Activated gamma-delta T cell treated with anti-CD3 and anti-CD28 coated beads, Interleukin-2, amount 50 U/mL, for 16 hours (primary cell): ENCODE results near the gene ENAH.
"Not testable (repeated sequence)": the region's sequence is repeated elsewhere in the genome, so short reads cannot be mapped to it uniquely, and the experiment has no call there.

ENCODE experiments used
- DNase-seq: peaks from one replicate; pipeline ENCODE4 v3.0.0-alpha.2; 2020; ENCODE audit warnings: low read depth

ENAH gene

DNA sequence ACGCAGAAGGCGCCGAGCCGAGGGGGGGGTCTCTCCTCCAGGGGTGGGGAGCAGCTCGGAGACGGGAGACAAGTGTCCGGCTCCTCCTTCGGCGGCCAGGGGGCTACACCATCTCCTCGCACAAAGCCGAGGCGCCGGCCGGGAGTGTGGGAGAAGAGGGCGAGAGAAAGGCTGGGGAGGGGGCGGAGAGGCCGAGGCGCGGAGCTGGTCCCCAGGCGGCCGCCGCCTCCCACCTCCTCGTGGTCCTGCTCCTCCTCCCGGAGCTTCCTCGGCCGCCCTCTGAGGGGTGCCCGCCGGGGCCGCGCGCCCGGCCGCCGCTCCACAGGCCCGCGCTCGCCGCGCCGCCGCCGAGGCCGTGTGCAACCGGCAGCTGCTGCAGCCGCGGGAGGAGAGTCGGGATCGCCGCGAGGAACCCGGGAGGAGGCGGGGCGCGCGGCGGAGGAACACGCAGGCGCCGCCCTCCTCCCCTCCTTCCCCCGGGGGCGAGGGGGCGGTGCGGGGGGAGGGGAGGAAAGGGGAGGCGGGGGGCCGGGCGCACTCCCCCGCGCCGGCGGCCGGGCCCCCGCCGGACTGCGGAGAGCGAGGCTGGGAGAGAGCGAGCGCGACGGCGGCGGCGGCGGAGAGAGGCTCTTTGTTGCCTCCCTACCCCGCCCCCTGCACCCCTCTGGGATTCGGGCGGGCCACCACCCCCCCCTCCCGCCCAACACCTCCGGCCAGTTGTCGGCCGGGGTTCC is at the start of gene ENAH:
Gene ENAH, minus strand, starts transcription at position 395 of the 734 bp plus-strand sequence. CDS start 433 bp downstream, outside the sequence.
- DNase-seq = no peak

DNA sequence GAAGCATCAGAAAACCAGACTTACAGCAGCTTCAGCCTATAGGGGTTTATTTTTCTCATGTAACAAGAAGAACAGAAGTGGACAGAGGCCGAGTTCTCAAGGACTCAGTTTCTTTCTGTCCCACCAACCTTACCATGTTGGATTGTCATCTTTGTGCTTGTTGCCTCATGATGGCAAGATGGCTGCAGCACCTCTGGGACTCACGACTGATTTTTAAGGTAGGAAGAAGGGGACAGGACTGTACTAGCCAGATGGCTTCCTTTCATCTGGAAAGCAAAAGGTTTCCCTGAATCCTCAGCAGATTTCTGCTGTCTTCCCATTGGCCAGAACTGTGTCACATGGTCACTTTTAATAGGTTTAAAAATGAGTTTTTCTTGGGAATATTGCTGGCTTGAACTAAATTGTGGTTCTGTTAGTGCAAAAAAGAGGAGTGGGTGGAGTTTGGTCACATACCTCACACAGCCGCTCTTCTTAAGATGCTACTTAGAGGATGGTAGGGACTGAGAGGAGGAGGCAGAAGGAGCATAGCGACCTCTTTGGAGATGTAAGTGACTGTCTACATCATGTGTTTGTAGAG is 48.1 kb upstream of the ENAH start:
- DNase-seq = no peak

DNA sequence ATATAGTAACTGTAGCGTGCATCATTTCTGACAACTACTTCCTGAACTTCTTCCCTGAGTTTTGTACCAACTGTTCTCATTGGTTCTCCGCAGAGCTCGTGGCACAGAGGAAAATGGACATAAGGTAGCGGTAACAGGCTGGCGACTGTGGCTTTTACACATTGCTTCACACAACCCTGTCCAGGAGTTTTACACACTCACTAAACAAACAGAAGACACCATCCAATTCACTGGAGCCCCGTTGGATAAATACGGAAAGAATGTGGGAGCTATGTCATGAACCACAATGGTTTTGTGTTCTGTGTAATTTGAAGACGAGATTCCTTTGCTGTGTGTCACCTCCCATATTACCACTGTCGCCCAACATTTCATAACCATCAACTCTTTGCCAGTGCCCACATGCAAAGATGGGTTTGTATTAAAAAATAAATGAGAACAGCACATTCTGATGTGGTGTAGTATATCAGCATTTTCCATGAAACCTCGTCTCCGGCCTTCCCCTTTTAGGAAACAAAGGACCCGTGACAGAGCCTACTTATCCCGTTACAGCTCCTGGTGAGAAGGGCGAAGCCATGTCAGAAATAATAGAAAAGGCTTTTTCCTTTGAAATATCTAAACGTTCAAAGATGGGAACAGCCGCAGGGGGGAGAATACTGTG is 47.4 kb upstream of the ENAH start:
- no peak for DNase-seq

DNA sequence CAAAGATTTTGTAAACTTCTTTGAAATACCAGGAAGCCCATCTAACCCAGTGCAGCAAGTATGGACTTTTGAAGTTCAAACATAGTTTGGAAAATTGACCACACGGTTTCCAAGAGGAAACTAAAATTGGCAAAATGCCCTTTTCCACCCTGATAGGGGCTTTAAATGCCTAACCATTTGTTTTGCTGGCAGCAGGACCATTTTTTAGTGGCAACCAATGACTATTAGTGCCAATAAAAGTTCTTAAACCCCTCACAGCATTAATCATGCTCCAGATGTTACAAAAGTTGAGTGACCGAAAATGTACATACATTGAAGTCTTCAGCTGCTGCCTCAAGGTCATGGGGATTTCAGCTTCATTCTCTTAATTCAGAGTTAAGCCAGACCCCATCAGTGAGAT is 46.4 kb upstream of the ENAH start:
- no peak for DNase-seq

DNA sequence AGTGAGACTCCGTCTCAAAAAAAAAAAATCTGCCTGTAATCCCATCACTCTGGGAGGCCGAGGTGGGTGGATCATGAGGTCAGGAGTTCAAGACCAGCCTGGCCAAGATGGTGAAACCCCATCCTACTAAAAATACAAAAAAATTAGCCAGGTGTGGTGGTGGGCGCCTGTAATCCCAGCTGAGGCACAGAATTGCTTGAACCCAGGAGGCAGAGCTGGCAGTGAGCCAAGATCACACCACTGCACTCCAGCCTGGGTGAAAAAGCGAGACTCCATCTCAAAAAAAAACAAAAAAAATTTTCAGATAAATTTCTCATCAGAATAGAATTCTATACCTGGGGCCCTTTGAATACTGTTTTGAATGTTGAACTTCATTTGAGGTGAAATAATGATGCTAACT is 45.3 kb upstream of the ENAH start:
- DNase-seq = not testable (repeated sequence)

DNA sequence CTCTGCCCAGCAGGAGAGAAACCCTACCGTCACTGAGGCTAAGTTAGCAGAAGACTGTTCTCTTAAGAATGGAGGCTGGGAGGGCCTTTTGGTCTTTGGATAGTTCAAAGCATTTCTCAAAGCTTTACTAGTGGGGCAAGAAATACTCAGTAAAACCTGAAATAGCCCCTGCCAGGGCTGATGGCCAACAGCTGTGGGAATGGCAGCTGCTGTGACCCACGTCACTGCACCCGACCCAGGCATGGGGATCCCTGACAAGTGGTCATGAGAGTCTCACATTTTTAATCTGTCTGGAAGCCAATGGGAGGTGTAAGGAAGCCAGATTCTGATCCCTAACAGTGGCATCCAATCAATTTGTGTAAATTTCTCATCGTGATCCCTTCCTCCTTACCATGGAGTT is 44.5 kb upstream of the ENAH start:
- DNase-seq = no peak

DNA sequence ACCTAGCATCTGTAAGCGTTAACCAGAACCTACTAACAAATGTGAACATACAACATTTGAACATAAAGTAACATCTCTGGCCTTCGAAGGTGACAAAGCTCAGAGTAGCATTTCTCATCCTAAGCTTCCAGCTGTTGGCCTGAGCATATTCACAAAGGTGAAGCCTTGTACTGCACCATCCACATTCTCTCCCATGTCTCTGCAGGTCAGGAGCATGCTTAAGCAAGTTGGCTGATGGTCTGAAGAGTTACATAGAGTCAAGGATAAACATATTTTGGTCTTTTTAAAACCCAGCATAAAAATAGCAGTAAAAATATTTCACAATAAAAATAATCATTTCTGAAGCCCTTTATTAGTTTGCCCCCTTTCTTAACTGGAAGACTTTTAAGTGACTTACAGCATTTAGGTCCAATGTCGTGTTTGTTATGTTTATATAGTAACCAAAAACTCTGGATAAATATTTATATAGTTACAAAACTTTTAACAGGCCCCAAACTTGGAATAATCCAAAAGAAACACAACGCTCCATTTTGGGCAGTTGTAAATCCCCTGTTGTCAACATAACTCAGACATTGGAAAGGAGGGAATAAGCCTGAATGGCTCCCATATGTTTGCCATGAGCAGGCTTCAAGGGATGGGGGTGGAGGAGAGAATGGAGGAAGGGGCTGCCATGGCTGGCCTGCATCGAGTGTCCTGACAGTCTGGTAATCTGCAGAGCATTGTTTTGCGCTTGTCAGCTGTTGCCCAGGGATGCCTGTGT is 42.8 kb upstream of the ENAH start:
- DNase-seq = no peak

DNA sequence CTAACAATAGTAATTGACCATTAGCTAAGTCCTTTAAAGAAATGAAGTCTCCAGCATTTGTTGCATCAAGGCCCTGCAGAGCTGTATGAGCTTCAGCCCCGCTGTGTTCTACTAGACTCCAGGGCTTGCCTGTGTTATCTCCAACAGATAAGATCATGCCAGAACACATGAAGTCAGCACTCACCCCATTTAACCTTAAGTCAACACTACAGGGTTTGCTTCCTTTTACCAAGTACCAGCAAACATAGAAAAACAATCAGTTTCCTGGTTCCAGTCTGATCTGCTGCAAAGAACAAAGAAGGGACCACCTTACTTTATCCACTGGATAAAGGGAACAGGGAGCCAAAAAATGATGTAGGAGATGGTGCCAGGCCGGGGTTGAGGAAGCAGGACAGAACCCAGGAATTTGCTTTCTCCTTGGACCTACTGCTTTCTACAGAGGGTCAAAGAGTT is 41.3 kb upstream of the ENAH start:
- DNase-seq = no peak

DNA sequence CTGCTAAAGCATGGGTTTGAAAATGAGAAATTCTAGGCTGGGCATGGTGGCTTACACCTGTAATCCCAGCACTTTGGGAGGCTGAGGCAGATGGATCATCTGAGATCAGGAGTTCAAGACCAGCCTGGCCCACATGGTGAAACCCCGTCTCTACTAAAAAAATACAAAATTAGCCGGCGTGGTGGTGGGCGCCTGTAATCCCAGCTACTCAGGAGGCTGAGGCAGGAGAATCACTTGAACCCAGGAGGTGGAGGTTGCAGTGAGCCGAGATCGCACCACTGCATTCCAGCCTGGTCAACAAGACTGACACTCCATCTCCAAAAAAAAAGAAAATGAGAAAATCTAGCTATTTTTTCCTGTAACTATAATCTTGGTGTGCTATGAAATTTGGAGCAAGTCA is 40.8 kb upstream of the ENAH start:
- not testable (repeated sequence) for DNase-seq

DNA sequence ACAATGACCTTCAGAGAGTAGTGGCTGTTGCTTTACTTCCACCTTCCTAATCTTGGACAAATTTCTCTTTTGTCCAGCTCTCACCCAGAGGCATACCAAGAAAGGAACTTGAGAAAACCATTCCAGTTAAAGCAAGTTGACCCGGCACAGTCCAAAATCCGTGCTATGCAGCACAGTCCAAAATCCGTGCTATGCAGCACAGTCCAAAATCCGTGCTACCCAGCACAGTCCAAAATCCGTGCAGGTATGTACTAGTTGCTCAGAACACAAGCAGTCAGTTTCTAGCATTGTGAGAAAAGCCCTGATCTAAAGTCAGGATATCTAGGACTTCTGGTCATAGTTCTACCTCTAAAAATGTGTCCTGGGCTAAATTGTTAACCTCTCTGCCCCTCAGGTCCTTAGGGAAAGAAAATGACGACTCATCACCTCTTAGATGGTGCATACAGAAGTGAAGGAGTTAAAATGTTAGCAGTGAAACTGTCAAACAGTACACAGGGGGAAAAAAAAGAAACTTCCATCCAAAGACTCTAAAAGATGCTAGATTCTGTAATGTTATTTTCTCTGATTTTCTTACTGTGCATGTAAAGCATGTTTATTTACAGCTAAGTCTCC is 40.3 kb upstream of the ENAH start:
- no peak for DNase-seq

DNA sequence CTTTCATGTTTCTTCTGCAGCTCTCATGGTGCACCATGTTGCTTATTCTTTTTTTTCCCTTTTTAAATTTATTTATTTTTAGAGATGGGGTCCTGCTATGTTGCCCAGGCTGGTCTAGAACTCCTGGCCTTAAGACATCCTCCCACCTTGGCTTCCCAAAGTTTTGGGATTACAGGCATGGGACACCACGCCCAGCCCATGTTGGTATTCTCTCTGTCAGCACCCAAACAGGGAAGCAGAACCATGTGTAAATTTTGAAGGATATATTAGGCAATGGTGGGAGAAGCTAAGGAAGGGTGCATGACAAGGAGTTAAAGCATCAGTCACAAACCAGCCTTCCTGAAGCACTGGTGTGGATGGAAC is 39.6 kb upstream of the ENAH start:
- DNase-seq = no peak

DNA sequence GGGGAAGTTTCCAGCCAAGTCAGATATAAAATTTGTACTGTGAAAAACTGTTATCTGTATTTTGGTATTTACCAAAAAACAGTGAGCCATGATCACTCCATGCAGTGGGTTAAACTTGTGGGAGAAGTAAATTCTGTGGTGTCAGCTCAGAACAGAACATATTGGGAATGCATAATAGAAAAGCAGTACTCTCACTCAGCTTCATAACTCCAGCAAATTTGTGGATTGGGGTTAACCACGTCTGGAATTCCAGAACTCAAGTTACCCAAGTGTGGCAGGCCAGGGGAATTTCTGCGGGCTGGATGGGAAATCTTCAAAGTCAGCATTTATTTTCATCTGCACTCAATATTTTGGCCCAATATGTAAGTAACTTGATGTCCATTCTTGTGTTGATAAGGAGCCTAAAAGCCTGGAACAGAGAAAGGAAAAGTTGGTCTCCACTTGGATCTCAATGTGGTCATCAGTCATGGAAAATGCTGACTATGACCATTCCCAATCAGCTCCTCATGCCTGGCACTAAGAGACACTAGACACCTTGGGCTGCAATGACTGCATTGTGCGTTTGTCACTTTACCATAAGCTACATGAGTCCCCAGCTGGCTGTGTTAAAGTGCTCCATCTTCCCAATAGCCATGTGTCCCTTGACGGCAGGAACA is 39.1 kb upstream of the ENAH start:
- DNase-seq = no peak

DNA sequence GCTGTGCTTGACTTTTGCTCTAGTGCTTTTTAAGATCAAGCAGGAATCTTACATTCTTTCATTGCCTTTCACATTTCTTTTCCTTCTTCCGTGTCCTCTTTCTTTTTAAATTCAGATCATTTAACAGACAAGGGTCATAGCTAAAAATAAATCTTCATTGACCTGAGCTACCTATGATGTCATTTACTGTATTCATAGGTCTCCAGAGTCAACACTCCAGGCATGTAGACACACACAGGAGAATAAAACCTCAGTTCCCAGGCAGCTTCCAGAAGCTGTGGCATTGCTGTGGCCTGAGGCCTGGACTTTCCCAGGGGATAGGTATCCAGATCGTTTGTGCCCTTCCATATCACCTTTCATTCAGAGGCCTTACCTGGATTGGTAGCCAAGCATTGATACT is 38.5 kb upstream of the ENAH start:
- no peak for DNase-seq

DNA sequence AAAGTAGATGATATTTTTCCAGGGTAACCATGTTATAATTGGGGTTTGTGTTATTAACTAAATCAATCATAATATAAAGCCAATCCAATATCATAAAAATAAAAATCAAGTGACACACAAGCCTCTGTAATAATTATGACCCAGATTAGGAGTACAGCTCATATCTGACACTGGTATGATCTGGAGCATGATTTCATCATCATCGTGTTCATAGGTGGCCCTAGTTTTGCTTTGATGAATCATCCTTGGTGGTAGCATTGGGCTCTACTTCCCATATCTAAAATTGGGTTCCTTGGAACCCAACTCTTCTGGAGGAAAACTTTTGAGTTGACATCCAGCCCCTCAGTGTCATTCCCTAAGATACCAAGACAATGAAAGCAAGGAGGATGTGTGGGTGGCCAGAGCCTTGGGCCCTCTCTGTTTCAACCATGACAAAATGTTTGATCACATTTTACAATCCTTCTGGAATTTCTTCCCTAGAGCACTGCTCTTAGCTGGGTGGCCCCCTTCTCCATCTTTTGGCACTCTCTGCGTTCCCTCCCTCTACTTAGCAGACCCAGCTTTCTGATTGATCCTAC is 37.0 kb upstream of the ENAH start:
- DNase-seq = no peak

DNA sequence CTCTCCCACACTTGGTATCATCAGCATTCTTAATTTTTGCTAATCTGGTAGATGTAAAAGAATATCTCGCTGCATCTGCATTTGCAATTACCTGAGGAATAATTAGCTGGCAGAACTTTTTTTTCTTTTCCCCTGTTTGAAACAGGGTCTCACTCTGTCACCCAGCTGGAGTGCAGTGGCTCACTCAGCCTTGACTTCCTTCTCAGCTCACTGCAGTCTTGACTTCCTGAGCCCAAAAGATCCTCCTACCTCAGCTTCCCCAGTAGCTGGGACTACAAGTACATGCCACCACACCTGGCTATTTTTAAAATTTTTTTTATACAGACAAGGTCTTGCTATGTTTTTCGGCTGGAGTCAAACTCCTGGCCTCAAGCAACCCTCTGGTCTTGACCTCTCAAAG is 35.4 kb upstream of the ENAH start:
- DNase-seq = no peak

DNA sequence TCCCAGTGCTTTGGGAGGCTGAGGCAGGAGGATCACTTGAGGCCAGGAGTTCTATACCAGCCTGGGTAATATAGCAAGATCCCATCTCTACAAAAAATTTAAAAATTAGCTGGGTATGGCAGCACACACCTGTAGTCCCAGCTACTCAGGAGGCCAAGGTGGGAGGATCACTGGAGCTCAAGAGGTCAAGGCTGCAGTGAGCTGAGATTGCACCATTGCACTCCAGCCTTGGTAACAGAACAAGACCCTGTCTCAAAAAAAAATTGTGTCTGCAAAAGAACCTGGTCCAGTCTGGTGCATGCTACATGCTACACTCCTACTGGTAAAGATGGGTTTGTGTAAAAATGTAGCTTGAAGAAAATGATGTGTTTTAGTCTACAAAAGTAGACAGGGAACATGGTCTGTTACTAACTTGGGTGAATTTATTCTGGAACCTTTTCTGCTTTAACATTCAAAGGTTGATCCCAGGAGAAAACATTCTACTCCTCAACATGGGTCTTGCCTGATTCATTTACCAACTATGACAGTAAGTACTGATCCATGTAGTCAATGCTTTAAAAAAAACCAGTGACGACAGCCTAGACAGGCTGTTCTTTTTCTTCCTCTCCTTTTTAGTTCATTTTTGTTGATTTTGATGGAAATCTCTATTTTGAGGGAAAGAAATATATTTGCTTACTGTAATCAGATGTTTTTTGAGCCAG is 32.7 kb upstream of the ENAH start:
- no peak for DNase-seq

DNA sequence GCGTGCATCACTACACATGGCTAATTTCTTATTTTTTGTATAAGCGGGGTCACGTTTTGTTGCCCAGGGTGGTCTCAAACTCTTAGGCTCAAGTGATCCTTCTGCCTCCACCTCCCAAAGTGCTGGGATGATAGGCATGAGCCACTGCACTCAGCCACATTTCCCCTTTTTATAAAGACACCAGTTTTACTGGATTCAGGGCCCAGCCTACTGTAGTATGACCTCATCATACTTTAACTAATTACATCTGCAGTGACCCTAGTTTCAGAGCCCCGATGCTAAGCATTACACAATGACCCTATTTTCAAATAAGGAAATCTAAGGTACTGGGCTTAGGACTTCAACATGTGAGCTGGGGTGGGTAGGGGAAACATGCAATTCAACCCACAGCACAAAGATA is 31.8 kb upstream of the ENAH start:
- DNase-seq = no peak

DNA sequence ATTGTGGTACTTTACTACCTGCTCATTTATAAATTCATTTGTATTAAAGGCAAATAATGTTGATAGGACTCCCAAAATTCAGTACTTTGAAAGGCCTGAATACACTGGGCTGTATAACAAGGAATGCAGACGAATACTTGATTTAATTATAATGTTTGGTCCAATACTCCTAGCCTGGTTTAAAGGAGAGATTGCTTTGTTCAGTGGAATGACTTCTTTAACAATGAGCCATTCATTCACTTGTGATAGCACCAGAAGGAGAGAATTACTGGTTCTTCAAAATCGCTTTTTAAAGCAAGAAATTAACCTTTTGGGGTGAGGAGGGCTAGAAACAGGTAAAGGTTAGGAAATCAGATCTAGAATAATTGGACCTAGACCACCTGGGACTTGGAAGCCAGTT is 28.3 kb upstream of the ENAH start:
- no peak for DNase-seq

DNA sequence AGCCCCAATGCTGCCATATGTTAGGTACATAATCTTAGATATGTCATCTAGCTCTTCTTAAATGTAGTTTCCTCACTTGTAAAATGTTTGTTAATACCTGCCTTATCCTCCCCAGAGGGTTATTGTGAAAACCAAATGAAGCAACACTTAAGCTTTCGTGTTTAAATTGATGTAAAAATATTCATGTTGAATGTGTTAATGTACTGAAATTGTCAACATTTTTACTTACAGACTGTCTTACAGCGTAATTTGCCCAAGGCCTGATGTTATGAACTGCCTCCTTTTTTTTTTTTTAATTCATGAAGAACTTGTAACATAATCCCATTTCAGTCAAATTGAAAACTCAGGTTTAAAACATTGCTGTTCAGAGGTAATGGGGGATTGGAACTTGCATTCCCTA is 25.6 kb upstream of the ENAH start:
- no peak for DNase-seq

DNA sequence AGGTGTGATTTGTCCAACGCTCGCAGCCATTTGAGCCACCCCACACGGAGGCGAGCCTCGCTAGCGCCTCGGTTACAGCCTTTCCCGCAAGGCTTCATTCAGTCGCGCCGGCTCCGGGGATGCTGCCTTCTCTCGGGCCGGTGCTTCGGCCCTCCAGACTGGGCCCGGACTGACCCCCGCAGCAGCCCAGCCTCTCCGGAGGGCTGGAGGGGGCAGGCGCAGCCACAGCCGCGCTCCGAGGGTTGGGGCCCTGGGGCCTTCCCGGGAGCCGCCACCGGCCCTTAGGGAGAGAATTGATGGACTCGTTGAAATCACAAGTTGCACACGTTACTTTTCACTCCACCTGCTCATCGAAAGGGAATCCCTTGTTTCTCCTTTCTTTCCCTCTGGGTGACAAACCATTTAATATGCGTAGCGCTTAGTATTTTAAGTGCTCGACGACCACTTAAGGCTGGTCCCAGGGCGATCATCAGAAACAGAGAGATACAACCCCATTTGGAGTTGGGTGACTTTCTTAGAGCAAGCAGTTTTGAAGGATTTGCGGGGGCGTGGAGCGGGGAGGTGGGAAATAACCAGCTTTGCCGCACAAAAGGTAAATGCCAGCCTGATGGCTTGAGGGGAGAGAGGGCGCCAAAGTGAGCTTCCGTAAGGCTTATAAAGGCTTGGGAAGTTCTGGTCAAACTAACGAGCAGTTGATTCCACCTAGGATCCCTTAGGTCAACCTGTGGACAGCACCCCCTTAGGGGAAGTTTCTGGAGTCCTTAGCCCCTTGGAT is 24.6 kb upstream of the ENAH start:
- DNase-seq = no peak
